WI38 (cell line): ENCODE results near the gene ENOX2.

Source experiments
- H3K4me3 ChIP-seq: 2 replicates; pipeline ENCODE4 v1.5.1; 2011; ENCODE audit warnings: low read depth, mild to moderate bottlenecking, control low read depth, low read length
- CTCF ChIP-seq: IDR thresholded peaks from 2 replicates; pipeline ENCODE4 v1.5.1; 2012; ENCODE audit warnings: low read depth, mild to moderate bottlenecking, control low read depth, low read length

Gene ENOX2

GRCh38 chrX:130682990-130683389 lies 220.0 kb downstream of the ENOX2 start:
- no peak overlapping the region for H3K4me3 ChIP-seq
- TF ChIP-seq CTCF, result no peak

- no peak for TF ChIP-seq CTCF
- H3K4me3 ChIP-seq, result no peak overlapping the region
These were observed 222.6 kb downstream of the ENOX2 start for GRCh38 chrX:130680164-130681035.

GRCh38 chrX:130676861-130677260 lies 226.1 kb downstream of the ENOX2 start:
- no peak for TF ChIP-seq CTCF
- H3K4me3 ChIP-seq, result no peak overlapping the region

GRCh38 chrX:130672214-130672613 lies 230.8 kb downstream of the ENOX2 start:
- no peak for TF ChIP-seq CTCF
- H3K4me3 ChIP-seq, result no peak overlapping the region

- no peak for TF ChIP-seq CTCF
- no peak overlapping the region for H3K4me3 ChIP-seq
These were observed 233.8 kb downstream of the ENOX2 start for GRCh38 chrX:130669233-130669632.

- TF ChIP-seq CTCF, result no peak
- no peak overlapping the region for H3K4me3 ChIP-seq
These were observed 237.7 kb downstream of the ENOX2 start for GRCh38 chrX:130665263-130665662.

GRCh38 chrX:130658310-130658709 lies 244.7 kb downstream of the ENOX2 start:
- no peak for TF ChIP-seq CTCF
- no peak overlapping the region for H3K4me3 ChIP-seq
